ENCODE data around the gene CBLB. TPM values are rescaled to one million over a fixed set of nuclear protein-coding genes. Genes with fewer than 3 reads are reported as not detected.

The CBLB gene
- total and polyA plus RNA-seq, 3 experiments from 2014 or later: 67.7 to 113 (median 112) TPM

- peak overlapping the region; percentile 31 to 91 (median 76) for H3K27ac Mint-ChIP-seq
- DNase-seq: no peak
- POLR2A ChIA-PET: no interaction called here
- no peaks in the 10 kb centered on the region for H3K27me3 Mint-ChIP-seq
- H3K4me1 Mint-ChIP-seq: peaks cover 84 to 96% (median 85%) of the 10 kb centered on the region in 3 donors
- no peaks in the 10 kb centered on the region for H3K9me3 Mint-ChIP-seq
- CTCF ChIA-PET: no interaction called here
- H3K36me3 Mint-ChIP-seq: peaks cover 9 to 39% (median 14%) of the 10 kb centered on the region in 3 donors
- peak overlapping the region in 5 of 7 donors; percentile 41 to 59 (median 49) for H3K4me3 Mint-ChIP-seq
- H3K9me3 ChIP-seq (ENCODE audit: low read length): no peaks in the 10 kb centered on the region
- H3K27ac ChIP-seq (ENCODE audit: low read depth, low read length): no peak overlapping the region
- H3K36me3 ChIP-seq (ENCODE audit: insufficient read depth, low read length): no peaks in the 10 kb centered on the region
- no peak overlapping the region for H3K4me3 ChIP-seq (ENCODE audit: low read length)
- peaks cover 50% of the 10 kb centered on the region for H3K4me1 ChIP-seq (ENCODE audit: insufficient read depth, low read length)
- no peaks in the 10 kb centered on the region for H3K27me3 ChIP-seq (ENCODE audit: insufficient read depth, low read length, poor library complexity, severe bottlenecking)
Observed at GRCh38 chr3:105775368-105775767, 93.4 kb downstream of the CBLB start.

- no peaks in the 10 kb centered on the region for H3K9me3 ChIP-seq (ENCODE audit: low read length)
- peaks cover 50% of the 10 kb centered on the region for H3K4me1 ChIP-seq (ENCODE audit: insufficient read depth, low read length)
- H3K4me1 Mint-ChIP-seq: peaks cover 86 to 96% (median 89%) of the 10 kb centered on the region in 3 donors
- peaks cover 14 to 43% (median 14%) of the 10 kb centered on the region in 3 donors for H3K36me3 Mint-ChIP-seq
- no peaks in the 10 kb centered on the region for H3K27me3 ChIP-seq (ENCODE audit: insufficient read depth, low read length, poor library complexity, severe bottlenecking)
- no peaks in the 10 kb centered on the region for H3K27me3 Mint-ChIP-seq
- no peaks in the 10 kb centered on the region for H3K9me3 Mint-ChIP-seq
- H3K27ac ChIP-seq (ENCODE audit: low read depth, low read length): no peak overlapping the region
- peak overlapping the region in 7 of 8 donors; percentile 4 to 91 (median 69) for H3K27ac Mint-ChIP-seq
- CTCF ChIA-PET: no interaction called here
- H3K4me3 ChIP-seq (ENCODE audit: low read length): no peak overlapping the region
- peak overlapping the region in 6 of 7 donors; percentile 27 to 56 (median 52) for H3K4me3 Mint-ChIP-seq
- H3K36me3 ChIP-seq (ENCODE audit: insufficient read depth, low read length): no peaks in the 10 kb centered on the region
- DNase-seq: no peak
- POLR2A ChIA-PET: no interaction called here
Observed at GRCh38 chr3:105774444-105775180, 94.2 kb downstream of the CBLB start.

- no peaks in the 10 kb centered on the region for H3K36me3 ChIP-seq (ENCODE audit: insufficient read depth, low read length)
- Mint-ChIP-seq H3K4me3 (peak overlapping the region in 6 of 7 donors; percentile 37 to 78 (median 72)), H3K4me1 (peaks cover 94 to 100% (median 99%) of the 10 kb centered on the region in 3 donors), H3K27ac (peak overlapping the region in 7 of 8 donors; percentile 61 to 94 (median 78)), H3K27me3 (no peaks in the 10 kb centered on the region), H3K36me3 (peaks cover 17 to 54% (median 22%) of the 10 kb centered on the region in 3 donors), H3K9me3 (no peaks in the 10 kb centered on the region)
- H3K27me3 ChIP-seq (ENCODE audit: insufficient read depth, low read length, poor library complexity, severe bottlenecking): no peaks in the 10 kb centered on the region
- H3K4me3 ChIP-seq (ENCODE audit: low read length): no peak overlapping the region
- ChIA-PET POLR2A (no interaction called here), CTCF (no interaction called here)
- H3K27ac ChIP-seq (ENCODE audit: low read depth, low read length): no peak overlapping the region
- no peaks in the 10 kb centered on the region for H3K9me3 ChIP-seq (ENCODE audit: low read length)
- H3K4me1 ChIP-seq (ENCODE audit: insufficient read depth, low read length): peaks cover 54% of the 10 kb centered on the region
- no peak for DNase-seq
Observed at GRCh38 chr3:105773291-105773690, 95.5 kb downstream of the CBLB start.

GRCh38 chr3:105772635-105773034, 96.2 kb downstream of the CBLB start:
- Mint-ChIP-seq H3K36me3 (peaks cover 17 to 59% (median 22%) of the 10 kb centered on the region in 3 donors), H3K27ac (peak overlapping the region; percentile 11 to 92 (median 80)), H3K4me3 (peak overlapping the region; percentile 3 to 78 (median 69)), H3K9me3 (no peaks in the 10 kb centered on the region), H3K4me1 (peaks cover 95 to 100% (median 99%) of the 10 kb centered on the region in 3 donors), H3K27me3 (no peaks in the 10 kb centered on the region)
- Histone ChIP-seq H3K27ac (ENCODE audit: low read depth, low read length) (no peak overlapping the region), H3K9me3 (ENCODE audit: low read length) (no peaks in the 10 kb centered on the region), H3K4me1 (ENCODE audit: insufficient read depth, low read length) (peaks cover 61% of the 10 kb centered on the region), H3K4me3 (ENCODE audit: low read length) (no peak overlapping the region), H3K36me3 (ENCODE audit: insufficient read depth, low read length) (no peaks in the 10 kb centered on the region), H3K27me3 (ENCODE audit: insufficient read depth, low read length, poor library complexity, severe bottlenecking) (no peaks in the 10 kb centered on the region)
- CTCF ChIA-PET: interaction anchor here (1.2 kb wide), 1 partner anchor 34 kb away, joined by 3 read pairs; no protein-coding TSS in a partner anchor
- POLR2A ChIA-PET: no interaction called here
- peak in 1 of 5 donors; percentile 24 for DNase-seq

GRCh38 chr3:105771392-105771791, 97.4 kb downstream of the CBLB start:
- peaks cover 71% of the 10 kb centered on the region for H3K4me1 ChIP-seq (ENCODE audit: insufficient read depth, low read length)
- H3K27ac Mint-ChIP-seq: peak overlapping the region in 7 of 8 donors; percentile 2 to 75 (median 67)
- no peaks in the 10 kb centered on the region for H3K9me3 Mint-ChIP-seq
- DNase-seq: no peak
- no peaks in the 10 kb centered on the region for H3K27me3 ChIP-seq (ENCODE audit: insufficient read depth, low read length, poor library complexity, severe bottlenecking)
- no peaks in the 10 kb centered on the region for H3K27me3 Mint-ChIP-seq
- peak overlapping the region; percentile 6 to 75 (median 66) for H3K4me3 Mint-ChIP-seq
- ChIA-PET CTCF (interaction anchor here (1.0 to 1.2 kb wide), 2 partner anchors 11 to 35 kb away, joined by 3 read pairs; no protein-coding TSS in a partner anchor), POLR2A (interaction anchor here (0.8 kb wide), 1 partner anchor 18 kb away, joined by 3 read pairs; no protein-coding TSS in a partner anchor)
- no peaks in the 10 kb centered on the region for H3K9me3 ChIP-seq (ENCODE audit: low read length)
- H3K4me3 ChIP-seq (ENCODE audit: low read length): no peak overlapping the region
- no peaks in the 10 kb centered on the region for H3K36me3 ChIP-seq (ENCODE audit: insufficient read depth, low read length)
- H3K4me1 Mint-ChIP-seq: peaks cover 92 to 100% (median 100%) of the 10 kb centered on the region in 3 donors
- peaks cover 17 to 59% (median 22%) of the 10 kb centered on the region in 3 donors for H3K36me3 Mint-ChIP-seq
- no peak overlapping the region for H3K27ac ChIP-seq (ENCODE audit: low read depth, low read length)

- H3K4me1 Mint-ChIP-seq: peaks cover 92 to 100% (median 100%) of the 10 kb centered on the region in 3 donors
- DNase-seq: no peak
- H3K4me3 Mint-ChIP-seq: peak overlapping the region in 4 of 7 donors; percentile 1 to 57 (median 40)
- H3K27me3 Mint-ChIP-seq: no peaks in the 10 kb centered on the region
- no peaks in the 10 kb centered on the region for H3K36me3 ChIP-seq (ENCODE audit: insufficient read depth, low read length)
- no peaks in the 10 kb centered on the region for H3K9me3 ChIP-seq (ENCODE audit: low read length)
- ChIA-PET POLR2A (no interaction called here), CTCF (interaction anchor here (1.0 to 1.3 kb wide), 3 partner anchors 10 to 20 kb away, joined by 3 to 5 read pairs (median 3); no protein-coding TSS in a partner anchor)
- H3K4me1 ChIP-seq (ENCODE audit: insufficient read depth, low read length): peaks cover 76% of the 10 kb centered on the region
- H3K27me3 ChIP-seq (ENCODE audit: insufficient read depth, low read length, poor library complexity, severe bottlenecking): no peaks in the 10 kb centered on the region
- H3K36me3 Mint-ChIP-seq: peaks cover 19 to 61% (median 22%) of the 10 kb centered on the region in 3 donors
- H3K27ac Mint-ChIP-seq: peak overlapping the region in 7 of 8 donors; percentile 32 to 79 (median 55)
- no peak overlapping the region for H3K27ac ChIP-seq (ENCODE audit: low read depth, low read length)
- no peaks in the 10 kb centered on the region for H3K9me3 Mint-ChIP-seq
- no peak overlapping the region for H3K4me3 ChIP-seq (ENCODE audit: low read length)
Observed at GRCh38 chr3:105770410-105770809, 98.4 kb downstream of the CBLB start.

GRCh38 chr3:105767776-105768175, 101.0 kb downstream of the CBLB start:
- peaks cover under 1% of the 10 kb centered on the region for H3K9me3 ChIP-seq (ENCODE audit: low read length)
- POLR2A ChIA-PET: interaction anchor here (0.5 to 1.4 kb wide), 2 partner anchors 14 to 66 kb away, joined by 3 to 10 read pairs; no protein-coding TSS in a partner anchor
- H3K4me3 Mint-ChIP-seq: peak overlapping the region; percentile 14 to 77 (median 64)
- H3K9me3 Mint-ChIP-seq: peaks cover 0 to 9% (median 7%) of the 10 kb centered on the region in 5 donors
- H3K27me3 ChIP-seq (ENCODE audit: insufficient read depth, low read length, poor library complexity, severe bottlenecking): no peaks in the 10 kb centered on the region
- peaks cover 25 to 65% (median 31%) of the 10 kb centered on the region in 3 donors for H3K36me3 Mint-ChIP-seq
- peaks cover 74% of the 10 kb centered on the region for H3K4me1 ChIP-seq (ENCODE audit: insufficient read depth, low read length)
- peaks cover 90 to 100% (median 100%) of the 10 kb centered on the region in 3 donors for H3K4me1 Mint-ChIP-seq
- peak overlapping the region; percentile 26 for H3K4me3 ChIP-seq (ENCODE audit: low read length)
- CTCF ChIA-PET: no interaction called here
- H3K27me3 Mint-ChIP-seq: no peaks in the 10 kb centered on the region
- no peak overlapping the region for H3K27ac ChIP-seq (ENCODE audit: low read depth, low read length)
- H3K36me3 ChIP-seq (ENCODE audit: insufficient read depth, low read length): no peaks in the 10 kb centered on the region
- H3K27ac Mint-ChIP-seq: peak overlapping the region; percentile 43 to 83 (median 74)
- DNase-seq: no peak

- Histone ChIP-seq H3K4me3 (ENCODE audit: low read length) (no peak overlapping the region), H3K27me3 (ENCODE audit: insufficient read depth, low read length, poor library complexity, severe bottlenecking) (no peaks in the 10 kb centered on the region), H3K9me3 (ENCODE audit: low read length) (peaks cover 6% of the 10 kb centered on the region), H3K4me1 (ENCODE audit: insufficient read depth, low read length) (peaks cover 70% of the 10 kb centered on the region), H3K27ac (ENCODE audit: low read depth, low read length) (no peak overlapping the region), H3K36me3 (ENCODE audit: insufficient read depth, low read length) (no peaks in the 10 kb centered on the region)
- POLR2A ChIA-PET: interaction anchor here (0.5 to 1.4 kb wide), 2 partner anchors 14 to 65 kb away, joined by 3 to 10 read pairs; no protein-coding TSS in a partner anchor
- CTCF ChIA-PET: interaction anchor here (1.3 kb wide), 1 partner anchor 438 kb away, joined by 3 read pairs; no protein-coding TSS in a partner anchor
- Mint-ChIP-seq H3K4me3 (peak overlapping the region; percentile 41 to 77 (median 66)), H3K27ac (peak overlapping the region; percentile 28 to 90 (median 61)), H3K9me3 (peaks cover 0 to 14% (median 13%) of the 10 kb centered on the region in 5 donors), H3K4me1 (peaks cover 88 to 98% (median 98%) of the 10 kb centered on the region in 3 donors), H3K36me3 (peaks cover 25 to 67% (median 31%) of the 10 kb centered on the region in 3 donors), H3K27me3 (no peaks in the 10 kb centered on the region)
- DNase-seq: no peak
Observed at GRCh38 chr3:105767216-105767615, 101.6 kb downstream of the CBLB start.
